A673 (cell line): ENCODE results near the gene ZFP36L2. TPM values are rescaled to one million over a fixed set of nuclear protein-coding genes. Genes with fewer than 3 reads are reported as not detected.

ENCODE experiments used
- BruUV-seq: library from RNA; stranded (reverse); fragments of 400-500 nt; replicated peaks from 2 replicates; lab custom pipeline; 2021; lab: Mats Ljungman, UMichigan
- CTCF ChIA-PET: fragments of 300-600 bp; sonication (Branson Sonifier 250); formaldehyde crosslinking; loops from one replicate; lab custom pipeline; 2022; ENCODE audit warnings: antibody characterized with exemption; lab: Charles Lee
- POLR2A ChIA-PET: fragments of 300-600 bp; sonication (Branson Sonifier 250); formaldehyde crosslinking; loops from one replicate; lab custom pipeline; 2022; ENCODE audit warnings: antibody characterized with exemption; ENCODE audit not compliant: low non-redundant PET; lab: Charles Lee
- DNase-seq: peaks from one replicate; pipeline ENCODE4 v3.0.0-alpha.2; 2015; ENCODE audit warnings: low spot score
- H3K27ac ChIP-seq: fragments of 200-600 bp; sonication (generic); 2 replicates; pipeline ENCODE4 v1.5.1; 2016; ENCODE audit warnings: mixed run types, low read depth, mild to moderate bottlenecking, mixed read lengths, antibody characterized with exemption, low read length; ENCODE audit not compliant: poor library complexity, severe bottlenecking
- H3K27me3 ChIP-seq: fragments of 200-600 bp; sonication (generic); replicated peaks from 2 replicates; pipeline ENCODE4 v1.6.1; 2017; ENCODE audit warnings: mixed run types, low read depth, mild to moderate bottlenecking, mixed read lengths, antibody characterized with exemption, low read length; ENCODE audit not compliant: insufficient read depth, poor library complexity
- H3K36me3 ChIP-seq: fragments of 200-600 bp; sonication (generic); 2 replicates; pipeline ENCODE4 v1.6.1; 2016; ENCODE audit warnings: mixed run types, mild to moderate bottlenecking, mixed read lengths, antibody characterized with exemption, low read length; ENCODE audit not compliant: insufficient read depth, poor library complexity, severe bottlenecking
- H3K4me1 ChIP-seq: fragments of 200-600 bp; sonication (generic); 2 replicates; pipeline ENCODE4 v1.6.1; 2017; ENCODE audit warnings: mixed run types, mild to moderate bottlenecking, mixed read lengths, antibody characterized with exemption, low read length; ENCODE audit not compliant: insufficient read depth, poor library complexity, severe bottlenecking
- H3K4me3 ChIP-seq: fragments of 200-600 bp; sonication (generic); 2 replicates; pipeline ENCODE4 v1.5.1; 2016; ENCODE audit warnings: low read depth, mixed run types, mild to moderate bottlenecking, mixed read lengths, low read length; ENCODE audit not compliant: poor library complexity, severe bottlenecking
- H3K9me3 ChIP-seq: fragments of 200-600 bp; sonication (generic); 2 replicates; pipeline ENCODE4 v1.6.1; 2016; ENCODE audit warnings: mixed run types, low read depth, mild to moderate bottlenecking, mixed read lengths, antibody characterized with exemption, low read length; ENCODE audit not compliant: poor library complexity, severe bottlenecking
- EZH2 ChIP-seq: fragments of 200-600 bp; sonication (generic); IDR thresholded peaks from 2 replicates; pipeline ENCODE4 v1.6.1; 2017; ENCODE audit warnings: borderline replicate concordance, low read depth, mild to moderate bottlenecking, mixed read lengths, antibody characterized with exemption, low read length; ENCODE audit not compliant: poor library complexity, severe bottlenecking
- intact Hi-C: fragments of 100-400 bp; cut with micrococcal nuclease; formaldehyde crosslinking; loops from one replicate; pipeline ENCODE4 v1.10.0; 2022; ENCODE audit not compliant: unreplicated experiment
- total RNA-seq: library from RNA; stranded (reverse); gene quantifications from 2 replicates; pipeline ENCODE4 v1.2.3, GENCODE V29; 2021
- TF ChIP-seq, protein P1 (sequence below): fragments of 300-800, 200-600 bp; sonication (generic); conservative IDR thresholded peaks from 2 replicates; pipeline ENCODE4 v1.5.1; 2017; ENCODE audit warnings: low read depth, mild to moderate bottlenecking, antibody characterized with exemption, low read length, moderate library complexity, mixed read lengths

Gene ZFP36L2
- total RNA-seq, 1 experiment from 2014 or later: 23.4 TPM

DNA sequence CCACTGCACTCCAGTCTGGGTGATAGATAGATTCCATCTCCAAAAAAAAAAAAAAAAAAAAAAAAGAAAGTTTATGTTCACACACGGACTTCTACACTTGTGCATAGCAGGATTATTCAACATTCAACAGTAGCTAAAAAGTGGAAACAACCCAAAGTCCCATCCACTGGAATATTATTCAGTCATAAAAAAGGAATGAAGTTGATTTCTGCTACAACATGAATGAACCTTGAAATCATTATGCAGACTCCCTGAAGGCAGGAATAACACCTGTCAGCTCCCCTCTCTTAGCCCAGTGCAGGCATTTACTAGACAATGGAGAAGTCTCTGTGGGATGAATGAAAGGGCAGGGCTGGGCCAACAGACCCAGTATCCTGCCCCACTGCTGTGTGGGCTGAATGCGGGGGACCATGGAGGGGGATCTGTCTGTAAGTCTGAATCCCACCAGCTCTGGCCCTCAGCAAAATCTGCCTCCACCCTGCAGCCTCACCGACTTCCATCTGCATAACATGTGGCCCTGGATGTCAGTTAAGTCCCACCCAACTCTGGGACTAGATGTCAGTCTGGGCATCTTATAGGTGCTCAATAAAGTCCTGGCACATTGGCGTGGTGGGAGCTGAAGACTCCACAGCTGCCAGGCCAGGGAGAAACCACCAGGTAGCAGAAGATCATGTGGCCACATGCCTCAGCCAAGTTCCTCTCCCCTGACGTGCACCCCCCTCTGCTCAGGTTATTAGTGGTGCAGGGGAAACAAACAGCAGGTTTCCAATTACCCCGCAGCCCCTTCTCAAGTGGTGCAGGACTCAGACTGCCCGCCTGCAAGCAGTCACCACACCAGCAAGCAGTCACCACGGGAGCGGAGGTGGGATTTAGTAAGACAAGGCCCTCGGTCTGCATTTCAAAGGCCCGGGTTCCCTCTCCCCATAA, 8.9 kb downstream of the ZFP36L2 start:
- H3K4me1 ChIP-seq: peaks cover 35% of the 10 kb centered on the region
- peaks cover 2% of the 10 kb centered on the region for H3K36me3 ChIP-seq
- no peak for TF ChIP-seq EZH2
- TF ChIP-seq, protein P1, sequence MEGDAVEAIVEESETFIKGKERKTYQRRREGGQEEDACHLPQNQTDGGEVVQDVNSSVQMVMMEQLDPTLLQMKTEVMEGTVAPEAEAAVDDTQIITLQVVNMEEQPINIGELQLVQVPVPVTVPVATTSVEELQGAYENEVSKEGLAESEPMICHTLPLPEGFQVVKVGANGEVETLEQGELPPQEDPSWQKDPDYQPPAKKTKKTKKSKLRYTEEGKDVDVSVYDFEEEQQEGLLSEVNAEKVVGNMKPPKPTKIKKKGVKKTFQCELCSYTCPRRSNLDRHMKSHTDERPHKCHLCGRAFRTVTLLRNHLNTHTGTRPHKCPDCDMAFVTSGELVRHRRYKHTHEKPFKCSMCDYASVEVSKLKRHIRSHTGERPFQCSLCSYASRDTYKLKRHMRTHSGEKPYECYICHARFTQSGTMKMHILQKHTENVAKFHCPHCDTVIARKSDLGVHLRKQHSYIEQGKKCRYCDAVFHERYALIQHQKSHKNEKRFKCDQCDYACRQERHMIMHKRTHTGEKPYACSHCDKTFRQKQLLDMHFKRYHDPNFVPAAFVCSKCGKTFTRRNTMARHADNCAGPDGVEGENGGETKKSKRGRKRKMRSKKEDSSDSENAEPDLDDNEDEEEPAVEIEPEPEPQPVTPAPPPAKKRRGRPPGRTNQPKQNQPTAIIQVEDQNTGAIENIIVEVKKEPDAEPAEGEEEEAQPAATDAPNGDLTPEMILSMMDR: no peak
- H3K9me3 ChIP-seq: no peaks in the 10 kb centered on the region
- no peak for DNase-seq
- ChIA-PET CTCF (interaction anchor here (0.7 kb wide), 1 partner anchor 13 kb away, joined by 10 read pairs; no protein-coding TSS in a partner anchor), POLR2A (no interaction called here)
- no peak overlapping the region for H3K27ac ChIP-seq
- BruUV-seq: no TSS peak
- H3K4me3 ChIP-seq: no peak overlapping the region
- H3K27me3 ChIP-seq: no peaks in the 10 kb centered on the region
- intact Hi-C loops: no loop called here

DNA sequence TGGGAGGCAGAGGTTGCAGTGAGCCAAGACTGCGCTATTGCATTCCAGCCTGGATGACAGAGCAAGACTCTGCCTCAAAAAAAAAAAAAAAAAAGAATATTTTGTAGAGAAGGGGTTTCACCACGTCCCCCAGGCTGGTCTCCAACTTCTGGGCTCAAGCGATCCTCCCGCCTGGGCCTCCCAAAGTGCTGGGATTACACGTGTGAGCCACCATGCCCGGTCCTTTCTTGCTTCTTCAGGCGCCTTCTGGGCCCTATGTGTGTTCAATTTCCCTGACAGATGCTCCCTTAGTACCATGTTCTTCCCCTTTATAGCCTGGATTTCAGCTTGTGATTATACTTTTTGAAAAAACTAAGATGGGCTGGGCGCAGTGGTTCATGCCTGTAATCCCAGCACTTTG, 9.8 kb downstream of the ZFP36L2 start:
- CTCF ChIA-PET: no interaction called here
- H3K4me1 ChIP-seq: peaks cover 28% of the 10 kb centered on the region

DNA sequence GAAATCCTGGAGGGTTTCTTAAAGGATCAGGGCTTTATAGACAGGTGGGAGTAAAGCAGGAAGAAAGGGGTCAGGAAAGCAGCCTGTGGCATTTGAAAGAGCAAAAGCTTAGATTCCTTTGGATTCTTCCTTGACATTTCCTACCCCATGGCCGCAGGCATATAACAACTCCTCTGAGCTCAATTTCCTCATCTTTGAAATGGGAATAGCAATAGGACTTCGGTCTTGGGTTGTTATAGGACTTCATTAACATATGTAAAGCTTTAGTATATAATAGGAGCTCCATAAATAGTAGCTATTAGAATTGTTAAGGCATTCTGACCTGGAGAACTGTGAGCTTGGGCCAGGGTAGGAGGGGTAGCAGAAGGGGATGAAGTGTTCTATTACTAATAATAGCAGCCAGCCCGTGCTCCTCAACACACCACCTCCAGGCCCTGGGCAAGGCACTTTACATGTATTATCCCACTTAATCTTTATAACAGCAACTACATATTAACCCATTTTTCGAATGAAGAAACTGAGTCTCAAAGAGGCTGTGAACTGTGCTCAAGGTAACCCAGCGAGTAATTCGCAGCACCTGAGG, 10.6 kb downstream of the ZFP36L2 start:
- TF ChIP-seq EZH2: no peak
- TF ChIP-seq, protein P1: no peak
- no TSS peak for BruUV-seq
- POLR2A ChIA-PET: no interaction called here

More for the DNA sequence above, 9.8 kb downstream of the ZFP36L2 start:
- Histone ChIP-seq H3K9me3 (no peaks in the 10 kb centered on the region), H3K27me3 (no peaks in the 10 kb centered on the region), H3K36me3 (no peaks in the 10 kb centered on the region), H3K27ac (no peak overlapping the region), H3K4me3 (no peak overlapping the region)
- intact Hi-C loops: no loop called here
- DNase-seq: no peak
- POLR2A ChIA-PET: no interaction called here
- no TSS peak for BruUV-seq
- TF ChIP-seq EZH2: no peak
- TF ChIP-seq, protein P1: no peak

More for the DNA sequence above, 10.6 kb downstream of the ZFP36L2 start:
- no peaks in the 10 kb centered on the region for H3K9me3 ChIP-seq
- no peak overlapping the region for H3K4me3 ChIP-seq
- H3K27me3 ChIP-seq: no peaks in the 10 kb centered on the region
- no peak overlapping the region for H3K27ac ChIP-seq
- no peaks in the 10 kb centered on the region for H3K36me3 ChIP-seq
- peaks cover 19% of the 10 kb centered on the region for H3K4me1 ChIP-seq
- CTCF ChIA-PET: no interaction called here
- DNase-seq: no peak
- intact Hi-C loops: no loop called here
